ENCODE measurements around the gene XRCC5. TPM values are rescaled to one million over a fixed set of nuclear protein-coding genes. Genes with fewer than 3 reads are reported as not detected.

XRCC5 gene
- total and polyA plus RNA-seq, 2 donors (not counting 3 experiments of a cell fraction or from before 2014, with no cell fraction given) = 267 to 319 TPM

- CTCF ChIA-PET = no interaction called here
- Histone ChIP-seq H3K36me3 (ENCODE audit: control insufficient read depth in 2 of 2, extremely low read depth in 1 of 2, insufficient read depth in 2 of 2, low read length in 2 of 2) (peaks cover 16 to 20% of the 10 kb centered on the region in 2 experiments), H3K4me2 (ENCODE audit: insufficient read depth, low read length) (no peak overlapping the region), H3K27ac (ENCODE audit: insufficient read depth, low read depth, low read length) (no peak overlapping the region), H4K20me1 (replicated peaks; ENCODE audit: control insufficient read depth, extremely low read depth, insufficient read depth, low read length) (no peaks in the 10 kb centered on the region), H2AFZ (ENCODE audit: low read depth, low read length) (no peak overlapping the region), H3K79me2 (ENCODE audit: control insufficient read depth, insufficient read depth, low read length) (peaks cover 84% of the 10 kb centered on the region), H3K9me3 (replicated peaks; ENCODE audit: control insufficient read depth, insufficient read depth, low read length) (no peaks in the 10 kb centered on the region), H3K4me3 (replicated peaks in 1 of 3; ENCODE audit: insufficient read depth in 1 of 3, low read depth in 1 of 3, low read length in 3 of 3) (no peak overlapping the region), H3K9ac (replicated peaks; ENCODE audit: extremely low read depth, insufficient read depth, low read length) (no peak overlapping the region), H3K27me3 (ENCODE audit: control insufficient read depth in 2 of 2, insufficient read depth in 2 of 2, low read length in 2 of 2) (no peaks in the 10 kb centered on the region), H3K4me1 (ENCODE audit: control insufficient read depth, extremely low read depth, insufficient read depth, low read length) (no peaks in the 10 kb centered on the region), H3K9me1 (replicated peaks; ENCODE audit: control insufficient read depth, extremely low read depth, insufficient read depth, low read length) (no peaks in the 10 kb centered on the region)
- no peak for FAIRE-seq
- POLR2A ChIA-PET = no interaction called here
- no peak for DNase-seq (ENCODE audit: low read depth, low spot score)
- dilution Hi-C loops (cut with MboI; ENCODE audit: extremely low pct_ligation_motif_present, low sequenced_read_pairs) = no loop called here
- intact Hi-C loops (cut with micrococcal nuclease) = no loop called here
- TF ChIP-seq CTCF (IDR thresholded peaks at IDR 0.05; ENCODE audit: extremely low read depth in 1 of 2, insufficient read depth in 1 of 2, low read depth in 1 of 2, low read length in 2 of 2) (no peak), JUN (IDR thresholded peaks at IDR 0.05; ENCODE audit: borderline replicate concordance, insufficient read depth, insufficient read length, low read depth) (no peak), FOS (IDR thresholded peaks at IDR 0.05; ENCODE audit: borderline replicate concordance, insufficient read depth, low read length) (no peak), EZH2 (IDR thresholded peaks at IDR 0.05; ENCODE audit: borderline replicate concordance, low read depth, low read length, severe bottlenecking) (no peak), MYC (IDR thresholded peaks at IDR 0.05; ENCODE audit: low read depth, low read length) (no peak), MAX (IDR thresholded peaks at IDR 0.05; ENCODE audit: insufficient read depth, insufficient read length) (no peak), POLR2AphosphoS5 (IDR thresholded peaks at IDR 0.05; ENCODE audit: insufficient read depth, low read depth, low read length) (no peak), POLR2A (IDR thresholded peaks at IDR 0.05; ENCODE audit: low read depth, low read length) (no peak), GATA2 (IDR thresholded peaks at IDR 0.05; ENCODE audit: insufficient read depth, insufficient read length, low read depth, low read length) (no peak)
- no TSS peak for BruUV-seq (replicated peaks)
Observed at GRCh38 chr2:216181351-216181750, 72.2 kb downstream of the XRCC5 start.

All from endothelial cell of umbilical vein (primary cell).